ENCODE measurements around the gene PIP5K1B. TPM values are rescaled to one million over a fixed set of nuclear protein-coding genes. Genes with fewer than 3 reads are reported as not detected.

PIP5K1B gene
- polyA plus RNA-seq, 6 donors from 2014 or later = 6.6 to 16.6 (median 9.3) TPM

DNA sequence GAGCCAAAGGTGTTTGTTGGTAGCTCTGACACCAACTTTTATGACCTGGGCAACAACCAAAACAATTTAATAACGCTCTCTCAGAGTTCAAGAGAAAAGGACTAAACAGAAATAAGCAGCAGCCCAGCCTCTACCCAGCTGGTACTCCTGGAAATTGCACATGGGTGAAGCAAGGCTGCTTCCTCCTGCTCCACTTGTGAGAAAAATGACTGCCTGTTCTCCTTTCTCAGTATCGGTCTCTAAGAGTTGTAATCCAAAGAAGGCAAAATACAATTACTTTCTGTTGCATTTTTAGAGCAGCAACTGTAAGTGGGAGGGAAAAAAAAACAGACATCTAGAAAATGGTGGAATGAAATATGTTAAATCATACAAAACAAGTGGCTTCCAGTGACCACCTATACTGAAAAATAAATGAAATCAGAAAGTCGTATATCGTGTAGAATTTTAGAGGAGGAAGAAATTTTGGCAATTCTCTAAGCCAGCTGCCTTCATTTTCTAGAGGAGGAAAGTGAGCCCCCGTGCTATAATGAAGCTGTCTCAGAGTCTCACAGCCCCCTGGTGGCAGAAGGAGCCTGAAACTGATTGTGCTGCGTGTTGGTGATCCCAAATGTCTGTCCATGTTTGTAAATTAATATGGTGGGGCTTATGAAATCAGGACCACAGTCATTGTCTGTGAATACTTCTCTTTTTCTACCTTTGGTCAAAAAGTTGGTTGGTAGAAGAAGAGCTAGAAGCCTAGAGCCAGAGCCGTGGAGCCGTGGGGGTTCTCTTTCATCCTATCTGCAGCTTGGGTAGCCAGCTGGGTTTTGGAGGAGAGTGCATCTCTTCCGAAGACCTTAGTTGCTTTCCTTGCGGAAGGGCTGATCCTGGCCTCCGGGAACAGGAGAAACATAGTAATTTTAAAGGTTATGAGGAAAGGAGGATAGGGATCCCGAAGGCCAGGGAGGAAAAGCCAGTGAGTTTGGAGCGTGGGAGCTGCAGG is 139.9 kb downstream of the PIP5K1B start:
- ATAC-seq (ENCODE audit: low read depth in 2 of 2) (peak; percentile 57 to 75), DNase-seq (peak; percentile 33)
- peaks cover 23 to 34% (median 33%) of the 10 kb centered on the region in 3 donors for H3K4me1 Mint-ChIP-seq
- no peaks in the 10 kb centered on the region for H3K27me3 Mint-ChIP-seq
- peak overlapping the region in 3 of 8 donors; percentile 50 to 80 (median 69) for H3K4me3 Mint-ChIP-seq
- H3K36me3 Mint-ChIP-seq = no peaks in the 10 kb centered on the region
- H3K27ac Mint-ChIP-seq = peak overlapping the region; percentile 21 to 89 (median 44)
- H3K9me3 Mint-ChIP-seq = peaks cover 0 to 1% (median 0%) of the 10 kb centered on the region in 7 donors

DNA sequence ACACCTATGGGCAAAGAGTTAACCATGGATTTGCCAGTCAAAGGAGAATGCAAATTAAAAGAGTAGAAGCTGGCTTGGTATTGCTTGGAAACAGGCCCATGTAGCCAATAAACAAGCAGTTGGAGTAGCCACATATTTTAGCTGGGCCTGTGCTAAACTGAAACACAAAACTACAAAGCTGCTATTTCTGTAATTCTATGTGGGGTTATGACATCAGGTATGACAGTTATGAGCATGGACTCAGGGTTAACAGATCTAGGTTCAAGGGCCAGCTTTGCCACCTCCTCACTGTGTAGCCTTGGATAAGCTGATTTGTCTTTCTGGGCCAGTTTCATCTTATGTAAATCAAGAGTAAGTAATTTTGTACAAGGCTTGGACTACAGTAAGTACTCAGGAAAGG is 142.7 kb downstream of the PIP5K1B start:
- no peak overlapping the region for H3K4me3 Mint-ChIP-seq
- peaks cover 0 to 1% (median 0%) of the 10 kb centered on the region in 7 donors for H3K9me3 Mint-ChIP-seq

DNA sequence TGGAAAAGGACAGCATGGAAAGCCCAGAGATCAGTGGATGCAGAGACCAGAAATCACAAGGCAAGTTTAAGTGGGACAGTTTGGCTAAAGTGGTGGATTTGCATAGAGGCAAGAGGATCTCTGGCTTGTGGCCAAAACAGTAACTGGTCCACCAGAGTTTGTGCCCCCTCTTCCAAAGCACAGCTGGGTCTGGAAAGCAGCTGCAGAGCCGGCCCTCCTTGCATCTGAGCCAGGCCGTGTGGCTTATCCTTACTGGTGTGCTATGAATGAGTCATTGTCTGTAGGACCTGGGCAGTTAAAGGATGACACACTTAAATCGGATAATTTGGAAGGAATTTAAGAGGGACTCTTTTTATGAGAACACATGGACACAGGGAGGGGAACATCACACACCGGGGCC is 146.6 kb downstream of the PIP5K1B start:
- DNase-seq = no peak
- Mint-ChIP-seq H3K4me3 (peak overlapping the region in 1 of 8 donors; percentile 0), H3K4me1 (peaks cover 0 to 19% (median 8%) of the 10 kb centered on the region in 3 donors), H3K27ac (peak overlapping the region in 3 of 6 donors; percentile 5 to 74 (median 52)), H3K27me3 (no peaks in the 10 kb centered on the region), H3K36me3 (peaks cover 17 to 25% of the 10 kb centered on the region in 2 donors), H3K9me3 (no peaks in the 10 kb centered on the region)
- no peak for ATAC-seq (ENCODE audit: low read depth in 2 of 2)

More for the DNA sequence above, 142.7 kb downstream of the PIP5K1B start:
- H3K4me1 Mint-ChIP-seq = peaks cover 16 to 22% (median 21%) of the 10 kb centered on the region in 3 donors
- no peaks in the 10 kb centered on the region for H3K27me3 Mint-ChIP-seq
- no peak overlapping the region for H3K27ac Mint-ChIP-seq
- ATAC-seq (ENCODE audit: low read depth in 2 of 2) (no peak), DNase-seq (no peak)
- H3K36me3 Mint-ChIP-seq = peaks cover 11 to 12% of the 10 kb centered on the region in 2 donors

DNA sequence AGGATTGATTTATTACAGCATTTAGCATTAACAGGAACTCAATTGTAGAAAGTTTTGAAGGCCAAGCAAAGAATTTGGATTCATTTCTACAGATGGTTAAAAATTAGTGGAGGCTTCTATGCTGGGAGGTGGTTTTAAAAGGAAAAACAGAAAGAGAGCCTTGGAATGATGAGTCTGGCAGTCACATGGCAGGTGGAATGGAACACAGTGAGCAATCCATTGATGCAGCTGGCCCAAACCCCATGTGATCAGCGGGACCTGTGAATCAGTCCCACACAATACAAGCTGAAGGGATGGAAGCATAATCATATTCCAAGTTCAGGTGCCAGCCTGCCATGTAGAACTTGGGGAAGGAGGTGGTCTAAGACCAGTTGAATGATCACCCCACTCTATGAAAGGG is 147.9 kb downstream of the PIP5K1B start:
- Mint-ChIP-seq H3K9me3 (no peaks in the 10 kb centered on the region), H3K4me1 (peaks cover 0 to 22% (median 8%) of the 10 kb centered on the region in 3 donors), H3K27me3 (no peaks in the 10 kb centered on the region), H3K36me3 (peaks cover 21 to 30% of the 10 kb centered on the region in 2 donors), H3K27ac (peak overlapping the region in 4 of 6 donors; percentile 37 to 90 (median 64)), H3K4me3 (no peak overlapping the region)
- no peak for ATAC-seq (ENCODE audit: low read depth in 2 of 2)
- DNase-seq = no peak

DNA sequence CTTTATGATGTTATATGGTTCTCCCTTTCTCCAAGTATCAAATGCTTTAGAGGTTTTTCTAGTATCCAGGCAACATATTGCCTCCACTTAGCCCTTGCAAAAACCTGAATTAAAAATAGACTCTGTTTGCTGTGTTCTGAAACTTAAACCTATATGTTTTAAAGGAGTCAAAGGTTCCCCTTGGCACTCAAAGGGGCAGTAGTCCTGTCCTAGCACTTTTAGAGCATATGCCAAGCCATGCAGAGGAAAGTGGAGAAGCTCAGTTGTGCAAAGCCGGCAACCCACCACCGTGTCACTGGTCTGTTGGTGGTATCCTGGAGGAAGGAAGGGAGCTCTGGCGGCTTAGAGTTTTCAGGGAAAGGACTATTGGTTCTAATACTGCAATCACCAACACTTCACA is 154.3 kb downstream of the PIP5K1B start:
- H3K4me3 Mint-ChIP-seq = no peak overlapping the region
- DNase-seq = no peak
- no peak for ATAC-seq (ENCODE audit: low read depth in 2 of 2)
- no peaks in the 10 kb centered on the region for H3K9me3 Mint-ChIP-seq
- no peaks in the 10 kb centered on the region for H3K27me3 Mint-ChIP-seq
- H3K36me3 Mint-ChIP-seq = peaks cover 14 to 25% of the 10 kb centered on the region in 2 donors
- peaks cover 0 to 21% (median 13%) of the 10 kb centered on the region in 3 donors for H3K4me1 Mint-ChIP-seq
- no peak overlapping the region for H3K27ac Mint-ChIP-seq

DNA sequence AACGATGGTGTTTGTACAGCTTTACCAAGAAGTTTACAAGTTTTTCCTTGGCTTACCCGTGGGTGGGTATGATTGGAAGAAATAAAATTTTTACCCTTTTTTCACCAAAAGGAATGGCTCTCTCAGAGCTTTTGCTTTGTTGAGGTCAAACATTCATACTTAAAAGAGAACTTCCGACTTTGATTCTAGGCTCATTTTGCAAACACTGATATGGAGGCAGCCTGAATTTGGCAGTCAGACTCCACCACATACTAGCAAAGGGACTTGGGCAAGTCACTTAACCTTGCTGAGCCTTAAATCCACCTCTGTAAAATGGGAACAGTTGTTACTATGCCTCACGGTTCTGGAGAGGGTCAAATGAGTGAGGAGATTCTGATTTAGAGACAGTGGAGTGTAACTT is 155.4 kb downstream of the PIP5K1B start:
- Mint-ChIP-seq H3K4me1 (peaks cover 0 to 17% (median 9%) of the 10 kb centered on the region in 3 donors), H3K36me3 (peaks cover 19 to 20% of the 10 kb centered on the region in 2 donors)
- ATAC-seq (ENCODE audit: low read depth in 2 of 2) = no peak

DNA sequence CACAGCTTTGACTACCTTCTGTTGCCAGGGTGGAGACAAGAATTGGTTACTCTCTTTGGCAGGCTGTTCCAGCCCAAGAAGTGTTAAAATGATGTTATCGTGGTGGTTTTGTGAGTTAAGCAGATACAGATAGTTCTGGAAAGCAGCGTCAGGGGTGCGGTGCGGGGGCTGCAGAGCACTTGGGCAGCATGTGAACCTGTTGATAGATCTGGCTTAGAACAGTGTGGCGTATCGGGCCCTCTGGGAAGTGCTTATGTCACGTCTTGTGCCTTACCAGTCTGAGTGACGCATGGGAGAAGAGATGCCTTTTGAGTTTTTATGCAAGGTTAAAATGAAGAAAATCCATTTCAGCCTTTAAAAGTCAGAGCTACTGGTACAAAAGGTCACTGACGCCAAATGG is 156.4 kb downstream of the PIP5K1B start:
- no peak for DNase-seq
- Mint-ChIP-seq H3K36me3 (peaks cover 14 to 18% of the 10 kb centered on the region in 2 donors), H3K4me1 (peaks cover 0 to 10% (median 5%) of the 10 kb centered on the region in 3 donors), H3K4me3 (peak overlapping the region in 1 of 8 donors; percentile 36), H3K27me3 (no peaks in the 10 kb centered on the region), H3K27ac (no peak overlapping the region), H3K9me3 (no peaks in the 10 kb centered on the region)
- no peak for ATAC-seq (ENCODE audit: low read depth in 2 of 2)

More for the DNA sequence above, 155.4 kb downstream of the PIP5K1B start:
- H3K27me3 Mint-ChIP-seq = no peaks in the 10 kb centered on the region
- H3K27ac Mint-ChIP-seq = peak overlapping the region in 2 of 6 donors; percentile 58 to 74
- H3K9me3 Mint-ChIP-seq = no peaks in the 10 kb centered on the region
- DNase-seq = no peak
- peak overlapping the region in 1 of 8 donors; percentile 30 for H3K4me3 Mint-ChIP-seq

DNA sequence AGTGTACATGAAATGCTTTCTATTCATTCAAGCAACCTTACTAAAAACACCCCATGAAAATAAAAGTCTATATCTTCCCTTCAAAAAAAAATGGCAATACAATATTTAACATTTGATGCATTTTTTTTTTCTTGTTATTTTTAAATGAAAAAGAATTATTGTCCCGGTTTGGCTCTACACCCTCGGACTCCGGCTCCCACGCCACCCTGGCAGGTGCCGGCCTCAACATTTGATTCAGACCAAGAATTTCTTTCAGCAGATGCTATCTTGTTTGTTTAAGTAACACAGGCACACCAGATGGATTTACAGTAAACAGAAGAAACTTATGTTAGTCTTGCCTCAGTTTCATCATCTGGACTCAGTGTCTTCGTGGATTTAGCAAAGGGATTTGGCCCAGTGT is 162.0 kb downstream of the PIP5K1B start:
- H3K4me3 Mint-ChIP-seq = no peak overlapping the region
- H3K27ac Mint-ChIP-seq = peak overlapping the region in 1 of 6 donors; percentile 78
- no peaks in the 10 kb centered on the region for H3K9me3 Mint-ChIP-seq
- no peaks in the 10 kb centered on the region for H3K27me3 Mint-ChIP-seq
- H3K4me1 Mint-ChIP-seq = peaks cover 0 to 4% (median 3%) of the 10 kb centered on the region in 3 donors
- DNase-seq = no peak
- peaks cover 7 to 20% of the 10 kb centered on the region in 2 donors for H3K36me3 Mint-ChIP-seq
- no peak for ATAC-seq (ENCODE audit: low read depth in 2 of 2)

DNA sequence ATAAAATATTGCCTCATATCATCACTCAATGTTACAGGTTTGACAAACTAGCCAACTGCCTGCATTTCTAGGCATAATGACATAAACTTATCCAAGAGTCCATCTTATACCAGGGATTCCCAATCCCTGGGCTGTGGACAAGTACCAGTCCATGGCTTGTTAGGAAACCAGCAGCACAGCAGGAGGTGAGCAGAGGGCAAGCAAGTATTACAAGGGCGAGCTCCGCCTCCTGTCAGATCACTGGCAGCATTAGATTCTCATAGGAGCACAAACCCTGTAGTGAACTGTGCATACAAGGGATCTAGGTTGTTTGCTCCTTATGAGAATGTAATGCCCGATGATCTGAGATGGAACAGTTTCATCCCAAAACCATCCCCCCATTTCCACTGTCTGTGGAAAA is 164.0 kb downstream of the PIP5K1B start:
- Mint-ChIP-seq H3K9me3 (no peaks in the 10 kb centered on the region), H3K27ac (peak overlapping the region in 1 of 6 donors; percentile 77), H3K36me3 (peaks cover 3 to 19% of the 10 kb centered on the region in 2 donors), H3K4me1 (no peaks in the 10 kb centered on the region), H3K4me3 (no peak overlapping the region), H3K27me3 (no peaks in the 10 kb centered on the region)
- ATAC-seq (ENCODE audit: low read depth in 2 of 2) (no peak), DNase-seq (no peak)

DNA sequence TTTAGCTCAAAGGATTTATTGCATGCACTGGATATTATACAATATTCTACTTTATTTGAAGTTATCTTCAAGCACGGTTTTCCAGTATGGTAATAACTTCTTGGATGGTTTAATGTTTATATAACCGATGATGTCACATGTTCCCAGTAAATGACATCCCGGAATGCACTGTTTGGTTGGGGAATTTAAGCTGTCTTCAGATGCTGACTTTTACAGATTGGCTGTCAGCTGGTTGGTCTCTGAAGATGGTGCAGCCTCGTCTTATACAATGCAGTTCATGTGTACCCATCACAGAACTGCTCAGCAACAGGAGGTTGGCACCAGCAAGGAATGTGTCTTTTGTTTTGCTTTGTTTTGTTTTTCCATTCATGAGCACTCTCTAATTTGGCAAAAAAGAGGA is 165.0 kb downstream of the PIP5K1B start:
- Mint-ChIP-seq H3K27ac (no peak overlapping the region), H3K4me1 (no peaks in the 10 kb centered on the region), H3K4me3 (no peak overlapping the region), H3K9me3 (no peaks in the 10 kb centered on the region), H3K27me3 (no peaks in the 10 kb centered on the region), H3K36me3 (peaks cover 0 to 14% of the 10 kb centered on the region in 2 donors)
- ATAC-seq (ENCODE audit: low read depth in 2 of 2) (no peak), DNase-seq (no peak)

DNA sequence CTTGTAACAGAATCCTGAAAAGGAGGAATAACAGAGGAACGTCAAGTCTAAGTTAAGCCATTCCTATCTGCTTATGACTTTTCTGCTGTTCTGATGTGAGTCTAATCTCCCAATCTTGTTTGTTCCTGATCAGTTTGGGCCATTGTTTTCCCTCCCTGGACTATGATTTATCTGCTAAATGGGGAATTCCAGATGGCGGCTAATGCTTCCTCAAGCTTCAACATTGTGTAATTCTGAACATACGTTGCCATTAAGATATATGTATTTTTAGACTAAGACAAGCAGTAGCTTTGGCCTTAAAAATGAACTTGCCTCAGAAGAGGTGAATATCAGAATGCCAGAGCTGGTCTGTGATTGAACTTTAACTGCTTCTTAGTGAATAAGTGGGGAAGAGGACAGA is 166.2 kb downstream of the PIP5K1B start:
- ATAC-seq (ENCODE audit: low read depth in 2 of 2) (no peak), DNase-seq (no peak)
- Mint-ChIP-seq H3K4me1 (no peaks in the 10 kb centered on the region), H3K36me3 (peaks cover 0 to 9% of the 10 kb centered on the region in 2 donors), H3K9me3 (no peaks in the 10 kb centered on the region), H3K27ac (no peak overlapping the region), H3K4me3 (no peak overlapping the region), H3K27me3 (no peaks in the 10 kb centered on the region)

DNA sequence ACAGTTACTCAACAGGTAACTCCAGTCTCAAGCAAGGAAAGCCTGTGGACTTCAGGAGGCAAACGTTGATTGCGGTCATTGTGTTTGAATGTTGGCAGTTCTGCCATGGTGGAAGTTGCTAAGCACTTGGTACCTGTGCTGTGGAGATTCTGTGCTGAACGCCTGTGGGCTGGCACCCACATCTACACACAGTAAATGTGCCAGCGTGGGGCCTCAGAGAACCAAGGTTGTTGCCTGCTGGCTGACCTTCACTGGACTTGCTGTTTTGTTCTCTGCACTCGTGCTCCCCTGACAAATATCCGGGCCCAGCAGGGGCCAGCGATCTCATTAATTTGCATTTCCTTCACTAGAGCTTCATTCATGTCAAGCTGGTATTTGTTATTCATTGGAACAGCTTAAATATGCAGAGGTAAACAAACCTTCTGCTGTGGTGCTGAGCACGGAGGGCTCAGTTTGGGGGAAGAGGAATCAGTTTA is 167.0 kb downstream of the PIP5K1B start:
- no peak for ATAC-seq (ENCODE audit: low read depth in 2 of 2)
- no peaks in the 10 kb centered on the region for H3K4me1 Mint-ChIP-seq

DNA sequence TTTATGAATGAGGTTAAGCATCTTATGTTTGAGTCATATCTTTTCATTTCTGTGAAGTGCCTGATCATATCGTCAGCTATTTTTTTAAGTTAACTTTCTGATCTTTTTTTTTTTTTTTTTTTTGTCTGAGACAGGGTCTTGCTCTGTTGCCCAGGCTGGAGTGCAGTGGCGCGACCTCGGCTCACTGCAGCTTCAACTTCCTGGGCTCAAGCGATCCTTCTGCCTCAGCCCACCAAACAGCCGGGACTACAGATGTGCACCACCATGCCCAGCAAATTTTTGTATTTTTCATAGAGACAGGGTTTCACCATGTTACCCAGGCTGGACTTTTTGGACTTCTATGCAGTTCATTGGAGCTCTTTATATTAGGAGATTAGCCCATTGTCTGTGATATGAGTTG is 168.1 kb downstream of the PIP5K1B start:
- no peak for ATAC-seq (ENCODE audit: low read depth in 2 of 2)
- H3K4me3 Mint-ChIP-seq = no peak overlapping the region
- no peaks in the 10 kb centered on the region for H3K9me3 Mint-ChIP-seq
- no peak for DNase-seq
- no peaks in the 10 kb centered on the region for H3K4me1 Mint-ChIP-seq
- H3K36me3 Mint-ChIP-seq = peaks cover 2 to 19% of the 10 kb centered on the region in 2 donors
- H3K27me3 Mint-ChIP-seq = no peaks in the 10 kb centered on the region
- no peak overlapping the region for H3K27ac Mint-ChIP-seq

More for the DNA sequence above, 167.0 kb downstream of the PIP5K1B start:
- no peak for DNase-seq
- Mint-ChIP-seq H3K4me3 (no peak overlapping the region), H3K36me3 (peaks cover 0 to 17% of the 10 kb centered on the region in 2 donors), H3K9me3 (no peaks in the 10 kb centered on the region), H3K27me3 (no peaks in the 10 kb centered on the region), H3K27ac (no peak overlapping the region)

DNA sequence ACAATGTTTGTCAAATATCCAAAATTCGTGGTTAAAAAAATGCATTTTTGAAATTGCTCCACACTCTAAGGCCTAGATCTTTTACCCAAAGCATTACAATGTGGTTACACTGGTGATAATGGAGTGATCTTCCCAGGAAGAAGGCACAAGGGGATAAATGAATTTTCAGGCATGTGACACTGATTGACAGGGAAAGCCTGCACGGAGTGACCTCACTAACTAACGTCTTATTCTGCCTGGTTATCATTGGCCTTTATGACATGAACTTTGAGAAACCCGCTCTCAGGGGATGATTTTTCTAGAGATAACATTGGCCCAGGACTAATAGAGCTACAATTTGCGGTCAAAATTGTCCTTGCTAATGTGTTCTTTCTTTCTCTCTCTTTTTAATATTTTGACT is 171.2 kb downstream of the PIP5K1B start:
- no peak for ATAC-seq (ENCODE audit: low read depth in 2 of 2)
- no peaks in the 10 kb centered on the region for H3K9me3 Mint-ChIP-seq

More for the DNA sequence above, 171.2 kb downstream of the PIP5K1B start:
- Mint-ChIP-seq H3K27ac (no peak overlapping the region), H3K36me3 (peaks cover 13 to 20% of the 10 kb centered on the region in 2 donors), H3K27me3 (no peaks in the 10 kb centered on the region), H3K4me1 (peaks cover 0 to 4% (median 0%) of the 10 kb centered on the region in 3 donors), H3K4me3 (no peak overlapping the region)
- DNase-seq = no peak
